Testis (tissue), 2 donors: ENCODE data around the gene CLEC16A.

ENCODE experiments used
- POLR2A ChIP-seq: fragments of 450-650 bp; IDR thresholded peaks from one replicate; pipeline ENCODE4 v1.6.1; 2017; ENCODE audit warnings: antibody characterized with exemption, mild to moderate bottlenecking, moderate library complexity
- TF ChIP-seq, protein P1 (sequence below), 3 experiments: fragments of 450-650 bp in 2 of 3; fragments of 200-600 bp in 1 of 3; sonication (generic) in 1 of 3; IDR thresholded peaks; one replicate each; pipeline ENCODE4 v1.5.1; 2016 to 2019; ENCODE audit warnings: antibody characterized with exemption in 3 of 3, mild to moderate bottlenecking in 2 of 3, moderate library complexity in 1 of 3

DNA sequence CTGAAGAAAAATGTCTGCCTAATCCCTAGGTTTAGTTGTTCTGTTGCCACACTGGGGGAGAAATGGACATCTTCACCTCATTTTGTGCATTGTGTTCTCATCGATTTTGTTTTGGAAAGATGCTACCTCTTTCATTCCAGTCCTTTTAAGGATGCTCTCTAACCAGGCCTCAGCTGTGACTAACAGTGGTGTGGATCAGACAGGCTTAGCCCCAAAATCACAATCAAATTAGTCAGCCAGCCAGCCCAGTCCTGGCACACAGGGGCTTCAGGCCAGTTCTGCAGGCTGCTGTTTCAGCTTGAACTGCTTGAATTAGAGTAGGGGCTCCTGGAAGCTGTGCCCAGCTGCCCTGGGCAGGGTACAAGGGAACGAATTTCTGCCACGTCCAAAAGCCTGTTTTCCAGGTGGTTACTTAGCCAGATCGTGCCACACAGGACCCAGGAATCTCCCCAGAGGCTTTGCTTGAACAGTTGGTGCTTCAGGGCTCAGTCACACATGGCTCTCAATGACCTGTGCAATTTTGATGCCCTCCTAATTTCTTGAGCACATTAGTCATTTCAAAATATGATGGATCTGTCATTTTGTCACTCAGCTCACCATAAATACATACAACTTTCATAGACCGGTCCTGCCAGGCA lies 60.7 kb downstream of the CLEC16A start:
- no peak for TF ChIP-seq POLR2A
- TF ChIP-seq, protein P1, sequence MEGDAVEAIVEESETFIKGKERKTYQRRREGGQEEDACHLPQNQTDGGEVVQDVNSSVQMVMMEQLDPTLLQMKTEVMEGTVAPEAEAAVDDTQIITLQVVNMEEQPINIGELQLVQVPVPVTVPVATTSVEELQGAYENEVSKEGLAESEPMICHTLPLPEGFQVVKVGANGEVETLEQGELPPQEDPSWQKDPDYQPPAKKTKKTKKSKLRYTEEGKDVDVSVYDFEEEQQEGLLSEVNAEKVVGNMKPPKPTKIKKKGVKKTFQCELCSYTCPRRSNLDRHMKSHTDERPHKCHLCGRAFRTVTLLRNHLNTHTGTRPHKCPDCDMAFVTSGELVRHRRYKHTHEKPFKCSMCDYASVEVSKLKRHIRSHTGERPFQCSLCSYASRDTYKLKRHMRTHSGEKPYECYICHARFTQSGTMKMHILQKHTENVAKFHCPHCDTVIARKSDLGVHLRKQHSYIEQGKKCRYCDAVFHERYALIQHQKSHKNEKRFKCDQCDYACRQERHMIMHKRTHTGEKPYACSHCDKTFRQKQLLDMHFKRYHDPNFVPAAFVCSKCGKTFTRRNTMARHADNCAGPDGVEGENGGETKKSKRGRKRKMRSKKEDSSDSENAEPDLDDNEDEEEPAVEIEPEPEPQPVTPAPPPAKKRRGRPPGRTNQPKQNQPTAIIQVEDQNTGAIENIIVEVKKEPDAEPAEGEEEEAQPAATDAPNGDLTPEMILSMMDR (IDR thresholded peaks at IDR 0.05): no peak
